Renal cortex interstitium (tissue), 11 donors: ENCODE data around the gene TEX52. TPM values are rescaled to one million over a fixed set of nuclear protein-coding genes. Genes with fewer than 3 reads are reported as not detected.

Source experiments
- DNase-seq, 11 donors: peaks; one replicate each; pipeline ENCODE4 v3.0.0-alpha.2; 2013; ENCODE audit warnings: low read depth in 9 of 11, low spot score in 4 of 11; ENCODE audit errors: extremely low read depth in 1 of 11
- polyA plus RNA-seq, 3 donors: library from polyadenylated mRNA; unstranded; fragments of 120-200 nt; gene quantifications; one replicate each; pipeline ENCODE4 v1.2.1, GENCODE V29; 2013; ENCODE audit not compliant: insufficient read length in 3 of 3

Gene TEX52
- polyA plus RNA-seq, 3 donors = 0.70 to 2.6 (median 0.89) TPM

DNA sequence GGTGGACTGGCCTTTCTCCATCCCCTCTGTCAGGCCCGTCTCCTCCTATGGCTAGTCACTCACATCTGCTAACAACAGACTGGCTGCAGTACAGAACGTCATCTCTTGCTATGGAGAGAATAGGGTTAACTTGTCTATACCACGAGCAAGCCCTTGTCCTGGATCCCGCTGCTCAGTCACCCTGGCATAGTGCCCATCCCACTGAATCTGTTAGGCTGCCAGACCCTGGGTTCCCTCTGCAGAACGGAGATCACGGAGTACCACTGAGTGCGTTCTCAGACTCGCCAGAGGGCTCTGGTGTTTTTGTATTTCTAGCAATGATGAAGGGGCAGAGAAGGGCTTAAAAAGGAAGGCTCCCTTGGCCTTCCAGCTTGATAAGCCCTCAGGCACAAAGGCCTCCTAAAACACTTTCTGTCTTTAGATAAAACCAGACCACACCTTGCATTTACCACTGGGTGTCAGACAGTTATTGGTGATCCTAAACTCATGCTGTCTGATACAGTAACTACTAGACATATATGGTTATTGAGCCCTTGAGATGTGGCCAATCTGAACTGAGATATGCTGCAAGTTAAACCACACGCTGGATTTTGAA lies 15.7 kb downstream of the TEX52 start:
- DNase-seq = no peak

GRCh38 chr12:2836574-2836973 lies 20.3 kb downstream of the TEX52 start:
- DNase-seq = no peak

DNA sequence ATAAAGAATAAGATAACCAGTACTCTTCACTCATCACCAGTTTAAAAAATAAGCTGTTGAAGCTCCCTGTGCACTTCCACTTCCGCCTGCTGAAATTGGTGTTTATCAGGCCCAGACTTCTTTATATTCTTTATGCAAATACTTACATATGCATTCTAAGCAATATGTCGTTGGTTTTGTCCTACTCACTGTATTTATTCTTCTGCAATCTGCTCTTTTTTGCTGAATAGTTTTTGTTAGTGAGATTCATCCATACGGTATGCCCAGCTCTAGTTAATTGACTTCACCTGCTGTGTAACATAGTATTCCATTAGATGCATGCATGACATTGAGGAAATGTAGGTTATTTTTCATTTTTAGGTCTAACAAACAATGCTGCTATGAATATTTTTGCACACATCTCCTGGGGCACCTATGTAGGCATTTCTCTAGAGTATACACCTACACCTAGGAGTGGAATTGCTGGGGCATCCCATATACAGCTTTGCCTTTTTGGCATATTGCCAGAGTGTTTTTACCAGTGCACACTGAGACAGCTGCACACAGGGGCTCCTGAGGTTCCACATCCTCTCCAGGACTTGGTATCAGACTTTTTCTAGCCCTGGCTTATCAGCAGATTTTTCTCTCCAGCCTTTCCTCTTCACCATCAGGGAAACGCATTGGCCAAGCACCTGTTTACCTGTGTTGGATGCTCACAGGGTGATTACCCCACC lies 21.0 kb downstream of the TEX52 start:
- DNase-seq = no peak

DNA sequence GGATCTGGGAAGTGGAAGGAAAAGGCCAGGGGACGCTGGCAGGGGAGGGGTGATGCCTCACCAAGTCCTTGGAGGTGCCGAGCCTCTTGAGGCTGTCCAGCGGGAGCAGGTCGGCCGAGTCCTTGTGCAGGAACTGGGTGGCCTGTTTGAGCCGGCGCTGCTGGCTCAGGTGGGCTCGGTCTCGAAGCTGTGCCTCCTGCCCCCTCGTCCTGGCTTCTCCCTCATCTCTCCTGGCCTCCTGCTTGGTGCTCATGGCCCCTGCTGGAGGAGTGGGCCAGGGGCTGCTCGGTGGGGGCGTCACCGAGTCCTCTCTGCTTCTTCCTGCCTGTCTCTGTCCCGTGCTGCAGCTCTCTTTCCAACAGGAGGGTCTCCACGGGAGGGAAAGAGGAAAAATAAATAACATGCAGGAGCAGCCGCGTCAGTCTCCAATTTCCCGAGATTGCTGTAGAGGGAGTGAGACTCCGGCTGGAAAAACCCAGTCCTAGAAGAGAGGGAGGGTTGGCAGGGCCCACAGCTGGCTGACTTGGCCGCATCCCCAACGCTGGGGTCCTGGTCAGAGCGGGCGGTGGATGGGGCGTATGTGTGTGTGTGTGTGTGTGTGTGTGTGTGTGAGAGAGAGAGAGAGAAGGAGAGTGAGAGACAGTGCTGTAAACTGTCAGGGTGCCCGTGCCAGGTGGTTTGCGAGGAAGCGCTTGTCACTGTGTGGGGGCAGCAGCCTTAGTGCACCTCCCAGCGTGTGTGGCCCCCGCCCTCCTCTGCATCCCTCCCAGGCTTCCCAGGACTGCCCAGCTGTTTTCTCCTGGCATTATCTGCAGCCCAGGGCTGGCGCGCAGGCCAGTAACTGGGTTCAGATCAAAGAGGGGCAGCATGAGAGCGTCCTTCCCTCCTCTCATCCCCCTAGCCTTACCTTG lies 22.0 kb downstream of the TEX52 start, which contains the start of gene NRIP2:
TSS of gene NRIP2 (minus strand) at position 455 of the 911 bp plus-strand sequence. CDS start at position 403, 52 bp downstream.
- peak in 10 of 11 donors; percentile 44 to 84 (median 74) for DNase-seq

DNA sequence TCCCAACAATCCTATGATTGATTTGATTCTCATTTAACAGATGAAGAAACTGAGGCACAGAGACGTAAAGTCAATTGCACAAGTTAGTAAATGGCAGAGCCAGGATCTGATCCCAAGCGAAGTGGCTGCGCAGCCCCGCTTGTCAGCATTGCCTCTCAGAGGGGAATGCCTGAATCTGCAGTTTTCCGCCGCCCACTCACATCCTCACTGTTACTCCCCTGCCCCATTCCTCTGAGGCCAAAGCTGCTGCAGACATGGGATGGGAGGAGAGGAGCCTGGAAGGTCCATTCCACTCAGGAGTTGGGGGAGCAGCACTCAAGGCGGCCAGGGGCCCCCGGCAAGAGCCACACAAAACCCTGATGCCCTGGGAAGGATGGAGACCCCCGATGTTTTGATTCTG lies 23.0 kb downstream of the TEX52 start:
- DNase-seq = no peak

GRCh38 chr12:2833327-2833726 lies 23.5 kb downstream of the TEX52 start:
- no peak for DNase-seq

- DNase-seq = no peak
Measured at GRCh38 chr12:2832550-2833127, 24.2 kb downstream of the TEX52 start.

- no peak for DNase-seq
Measured at GRCh38 chr12:2829275-2829674, 27.6 kb downstream of the TEX52 start.

GRCh38 chr12:2826721-2827515 lies 29.9 kb downstream of the TEX52 start:
- no peak for DNase-seq

GRCh38 chr12:2826036-2826435 lies 30.8 kb downstream of the TEX52 start:
- no peak for DNase-seq

DNA sequence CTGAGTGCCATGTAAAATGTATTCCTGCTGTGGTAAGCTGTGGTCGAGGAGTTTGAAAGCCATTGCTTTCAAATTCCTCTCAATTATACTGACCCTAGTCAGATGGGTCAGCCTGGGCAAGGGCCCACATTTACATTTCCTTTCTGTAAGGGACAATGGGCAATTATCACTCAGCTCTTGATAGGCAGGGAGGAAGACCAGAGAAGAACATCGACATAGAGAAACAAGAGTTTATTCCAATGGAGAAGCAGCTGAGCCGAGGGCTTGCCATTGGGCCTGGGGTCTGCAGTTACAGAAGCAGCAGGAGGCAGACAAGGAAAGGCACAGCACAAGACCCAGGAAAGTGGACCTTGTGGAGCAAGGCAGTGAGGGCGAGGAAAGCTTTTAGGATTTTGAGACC lies 31.7 kb downstream of the TEX52 start:
- DNase-seq = no peak

- DNase-seq = no peak
Measured at GRCh38 chr12:2824541-2824940, 32.3 kb downstream of the TEX52 start.

DNA sequence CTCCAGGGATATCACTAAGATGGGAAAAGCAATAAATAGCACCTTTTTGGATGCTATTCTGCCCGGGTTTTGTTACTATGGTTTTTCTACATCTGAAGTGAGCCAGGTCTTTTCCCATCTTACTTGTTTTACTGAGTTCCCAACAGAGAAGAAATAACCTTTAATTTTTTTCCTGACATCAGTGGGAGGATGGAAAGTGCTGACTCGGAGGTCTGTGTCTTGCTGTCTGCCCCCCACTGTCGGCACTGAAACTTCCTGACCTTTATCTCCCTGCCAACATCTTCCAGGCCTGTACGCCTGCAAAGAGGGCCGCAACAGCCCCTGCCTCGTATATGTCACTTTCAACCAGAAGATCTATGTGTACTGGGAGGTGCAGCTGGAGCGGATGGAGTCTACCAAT lies 33.4 kb downstream of the TEX52 start:
- DNase-seq = no peak

- no peak for DNase-seq
Measured at GRCh38 chr12:2820432-2820831, 36.4 kb downstream of the TEX52 start.

GRCh38 chr12:2819810-2820209 lies 37.0 kb downstream of the TEX52 start:
- DNase-seq = no peak

- peak in 2 of 11 donors; percentile 52 to 70 for DNase-seq
Measured at GRCh38 chr12:2813214-2814185, 43.3 kb downstream of the TEX52 start.
